ENCODE data around the gene GRID2. TPM values are rescaled to one million over a fixed set of nuclear protein-coding genes. Genes with fewer than 3 reads are reported as not detected.
"Not testable (repeated sequence)": the region's sequence is repeated elsewhere in the genome, so short reads cannot be mapped to it uniquely, and the experiment has no call there.

Gene GRID2
- total RNA-seq, 1 experiment from 2014 or later = not detected

- no peaks in the 10 kb centered on the region for H3K27me3 Mint-ChIP-seq (ENCODE audit: insufficient read depth, unreplicated experiment)
- POLR2A ChIA-PET = no interaction called here
- no peak overlapping the region for H3K4me3 Mint-ChIP-seq (ENCODE audit: unreplicated experiment)
- CTCF ChIA-PET = no interaction called here
- no peaks in the 10 kb centered on the region for H3K36me3 Mint-ChIP-seq (ENCODE audit: insufficient read depth, unreplicated experiment)
- no peak for TF ChIP-seq CTCF (IDR thresholded peaks at IDR 0.05; ENCODE audit: unreplicated experiment)
- H3K4me1 Mint-ChIP-seq (ENCODE audit: insufficient read depth, unreplicated experiment) = no peaks in the 10 kb centered on the region
- BruUV-seq (replicated peaks) = no TSS peak
- DNase-seq (ENCODE audit: unreplicated experiment) = no peak
- H3K27ac Mint-ChIP-seq (ENCODE audit: low read depth, unreplicated experiment) = no peak overlapping the region
- intact Hi-C loops (cut with micrococcal nuclease) = no loop called here
- H3K9me3 Mint-ChIP-seq (ENCODE audit: unreplicated experiment) = no peaks in the 10 kb centered on the region
Measured at GRCh38 chr4:93671093-93671492, 1367.3 kb downstream of the GRID2 start.

GRCh38 chr4:93676937-93677336 lies 1373.2 kb downstream of the GRID2 start:
- DNase-seq (ENCODE audit: unreplicated experiment); intact Hi-C loops (cut with micrococcal nuclease); POLR2A ChIA-PET; H3K36me3 Mint-ChIP-seq (ENCODE audit: insufficient read depth, unreplicated experiment); BruUV-seq (replicated peaks); H3K27me3 Mint-ChIP-seq (ENCODE audit: insufficient read depth, unreplicated experiment); CTCF ChIA-PET; H3K9me3 Mint-ChIP-seq (ENCODE audit: unreplicated experiment); H3K4me1 Mint-ChIP-seq (ENCODE audit: insufficient read depth, unreplicated experiment); H3K4me3 Mint-ChIP-seq (ENCODE audit: unreplicated experiment); H3K27ac Mint-ChIP-seq (ENCODE audit: low read depth, unreplicated experiment): not testable (repeated sequence)

GRCh38 chr4:93684571-93684970 lies 1380.8 kb downstream of the GRID2 start:
- Mint-ChIP-seq H3K27me3 (ENCODE audit: insufficient read depth, unreplicated experiment) (no peaks in the 10 kb centered on the region), H3K27ac (ENCODE audit: low read depth, unreplicated experiment) (no peak overlapping the region), H3K36me3 (ENCODE audit: insufficient read depth, unreplicated experiment) (no peaks in the 10 kb centered on the region), H3K4me1 (ENCODE audit: insufficient read depth, unreplicated experiment) (no peaks in the 10 kb centered on the region), H3K9me3 (ENCODE audit: unreplicated experiment) (no peaks in the 10 kb centered on the region), H3K4me3 (ENCODE audit: unreplicated experiment) (no peak overlapping the region)
- intact Hi-C loops (cut with micrococcal nuclease) = no loop called here
- no peak for TF ChIP-seq CTCF (IDR thresholded peaks at IDR 0.05; ENCODE audit: unreplicated experiment)
- POLR2A ChIA-PET = no interaction called here
- CTCF ChIA-PET = no interaction called here
- no TSS peak for BruUV-seq (replicated peaks)
- DNase-seq (ENCODE audit: unreplicated experiment) = no peak

GRCh38 chr4:93687304-93687703 lies 1383.5 kb downstream of the GRID2 start:
- ChIA-PET CTCF (interaction anchor here (2.0 kb wide), 1 partner anchor 8 kb away, joined by 8 read pairs; no protein-coding TSS in a partner anchor), POLR2A (no interaction called here)
- DNase-seq (ENCODE audit: unreplicated experiment) = no peak
- H3K9me3 Mint-ChIP-seq (ENCODE audit: unreplicated experiment) = no peaks in the 10 kb centered on the region
- H3K27me3 Mint-ChIP-seq (ENCODE audit: insufficient read depth, unreplicated experiment) = no peaks in the 10 kb centered on the region
- no peak for TF ChIP-seq CTCF (IDR thresholded peaks at IDR 0.05; ENCODE audit: unreplicated experiment)
- H3K27ac Mint-ChIP-seq (ENCODE audit: low read depth, unreplicated experiment) = no peak overlapping the region
- no peaks in the 10 kb centered on the region for H3K4me1 Mint-ChIP-seq (ENCODE audit: insufficient read depth, unreplicated experiment)
- BruUV-seq (replicated peaks) = no TSS peak
- no peak overlapping the region for H3K4me3 Mint-ChIP-seq (ENCODE audit: unreplicated experiment)
- no peaks in the 10 kb centered on the region for H3K36me3 Mint-ChIP-seq (ENCODE audit: insufficient read depth, unreplicated experiment)
- intact Hi-C loops (cut with micrococcal nuclease) = no loop called here

- TF ChIP-seq CTCF (IDR thresholded peaks at IDR 0.05; ENCODE audit: unreplicated experiment) = no peak
- Mint-ChIP-seq H3K9me3 (ENCODE audit: unreplicated experiment) (no peaks in the 10 kb centered on the region), H3K4me1 (ENCODE audit: insufficient read depth, unreplicated experiment) (no peaks in the 10 kb centered on the region), H3K27ac (ENCODE audit: low read depth, unreplicated experiment) (no peak overlapping the region), H3K4me3 (ENCODE audit: unreplicated experiment) (no peak overlapping the region), H3K27me3 (ENCODE audit: insufficient read depth, unreplicated experiment) (no peaks in the 10 kb centered on the region), H3K36me3 (ENCODE audit: insufficient read depth, unreplicated experiment) (no peaks in the 10 kb centered on the region)
- ChIA-PET CTCF (no interaction called here), POLR2A (no interaction called here)
- DNase-seq (ENCODE audit: unreplicated experiment) = no peak
- intact Hi-C loops (cut with micrococcal nuclease) = no loop called here
- BruUV-seq (replicated peaks) = no TSS peak
Measured at GRCh38 chr4:93688978-93689377, 1385.2 kb downstream of the GRID2 start.

All from MCF 10A (cell line).